Muscle layer of duodenum (tissue), 2 donors: ENCODE results near the gene DAB2.

ENCODE experiments used
- H3K27ac ChIP-seq: one replicate; pipeline ENCODE4 v1.7.0; 2013; ENCODE audit warnings: mild to moderate bottlenecking, low read length
- H3K27me3 ChIP-seq: one replicate; pipeline ENCODE4 v1.7.0; 2013; ENCODE audit warnings: low read depth, mild to moderate bottlenecking, control low read depth, low read length
- H3K36me3 ChIP-seq, 2 donors: one replicate each; pipeline ENCODE4 v1.7.0; 2013; ENCODE audit warnings: low read length in 2 of 2, control low read depth in 1 of 2, mild to moderate bottlenecking in 1 of 2; ENCODE audit not compliant: insufficient read depth in 2 of 2, control insufficient read depth in 1 of 2
- H3K4me1 ChIP-seq, 2 donors: one replicate each; pipeline ENCODE4 v1.7.0; 2013; ENCODE audit warnings: low read length in 2 of 2, mild to moderate bottlenecking in 2 of 2, control low read depth in 1 of 2, moderate library complexity in 1 of 2; ENCODE audit not compliant: insufficient read depth in 2 of 2, control insufficient read depth in 1 of 2
- H3K4me3 ChIP-seq, 2 donors: one replicate each; pipeline ENCODE4 v1.7.0; 2013; ENCODE audit warnings: low read length in 2 of 2, low read depth in 1 of 2, mild to moderate bottlenecking in 1 of 2
- H3K9me3 ChIP-seq, 2 donors: one replicate each; pipeline ENCODE4 v1.7.0; 2013; ENCODE audit warnings: low read length in 2 of 2, control low read depth in 1 of 2, mild to moderate bottlenecking in 1 of 2; ENCODE audit not compliant: control insufficient read depth in 1 of 2
- donor health status: healthy.

Gene DAB2

DNA sequence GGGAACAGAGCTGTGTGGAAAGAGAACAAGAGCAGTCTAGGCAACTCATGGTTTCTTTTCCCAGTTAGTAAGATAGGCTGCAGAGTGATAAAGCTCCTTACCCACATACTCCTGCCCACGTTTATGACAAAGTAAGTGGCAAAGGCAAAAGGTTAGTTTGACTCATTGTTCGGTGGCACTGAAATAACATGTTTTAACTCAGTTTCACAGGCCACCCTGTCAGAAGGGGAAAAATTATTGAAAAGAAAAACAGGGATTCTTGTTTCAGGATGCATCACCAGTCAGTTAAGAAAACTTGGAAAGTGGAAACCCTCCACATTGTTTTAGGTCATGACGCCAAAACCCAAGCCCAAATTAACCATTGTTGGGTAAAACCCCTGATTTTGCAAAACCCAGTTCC is 22.3 kb upstream of the DAB2 start:
- Histone ChIP-seq H3K9me3 (no peaks in the 10 kb centered on the region), H3K4me3 (no peak overlapping the region), H3K27me3 (no peaks in the 10 kb centered on the region), H3K36me3 (no peaks in the 10 kb centered on the region), H3K27ac (no peak overlapping the region), H3K4me1 (no peaks in the 10 kb centered on the region)

DNA sequence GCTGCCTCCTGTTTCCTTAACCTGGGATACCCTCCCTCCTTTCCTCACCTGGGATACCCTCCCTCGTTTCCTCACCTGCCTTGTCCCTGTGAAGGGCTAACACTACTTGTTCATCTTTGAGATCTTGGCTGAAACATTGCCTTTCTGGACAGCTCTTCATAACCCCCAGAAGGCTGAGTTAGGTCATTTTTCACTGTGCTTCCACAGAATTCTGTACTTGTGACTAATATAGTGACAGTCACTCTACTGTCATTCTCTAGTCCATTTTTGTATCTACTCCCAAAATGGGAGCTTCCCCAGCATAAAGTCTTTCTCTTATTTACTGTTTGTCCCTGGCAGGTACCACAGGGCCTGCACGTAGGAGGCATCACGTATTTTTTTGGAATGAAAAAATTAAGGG is 21.5 kb upstream of the DAB2 start:
- no peaks in the 10 kb centered on the region for H3K36me3 ChIP-seq
- no peak overlapping the region for H3K27ac ChIP-seq
- H3K4me1 ChIP-seq, result no peaks in the 10 kb centered on the region
- H3K9me3 ChIP-seq, result no peaks in the 10 kb centered on the region
- H3K27me3 ChIP-seq, result no peaks in the 10 kb centered on the region
- H3K4me3 ChIP-seq, result no peak overlapping the region

GRCh38 chr5:39443911-39444310 is 19.1 kb upstream of the DAB2 start:
- H3K9me3 ChIP-seq, result no peaks in the 10 kb centered on the region
- H3K27me3 ChIP-seq, result no peaks in the 10 kb centered on the region
- H3K4me3 ChIP-seq, result no peak overlapping the region
- H3K4me1 ChIP-seq, result no peaks in the 10 kb centered on the region
- no peaks in the 10 kb centered on the region for H3K36me3 ChIP-seq
- no peak overlapping the region for H3K27ac ChIP-seq

- Histone ChIP-seq H3K36me3 (no peaks in the 10 kb centered on the region), H3K4me1 (no peaks in the 10 kb centered on the region), H3K9me3 (no peaks in the 10 kb centered on the region), H3K27ac (no peak overlapping the region), H3K27me3 (no peaks in the 10 kb centered on the region), H3K4me3 (no peak overlapping the region)
Observed at GRCh38 chr5:39442991-39443390, 18.2 kb upstream of the DAB2 start.

GRCh38 chr5:39441838-39442237 is 17.1 kb upstream of the DAB2 start:
- Histone ChIP-seq H3K4me1 (no peaks in the 10 kb centered on the region), H3K4me3 (no peak overlapping the region), H3K27ac (no peak overlapping the region), H3K36me3 (no peaks in the 10 kb centered on the region), H3K9me3 (no peaks in the 10 kb centered on the region), H3K27me3 (no peaks in the 10 kb centered on the region)

- Histone ChIP-seq H3K4me3 (no peak overlapping the region), H3K27ac (peak overlapping the region; percentile 7), H3K27me3 (no peaks in the 10 kb centered on the region), H3K9me3 (no peaks in the 10 kb centered on the region), H3K36me3 (no peaks in the 10 kb centered on the region), H3K4me1 (no peaks in the 10 kb centered on the region)
Observed at GRCh38 chr5:39440958-39441624, 16.3 kb upstream of the DAB2 start.

- Histone ChIP-seq H3K9me3 (no peaks in the 10 kb centered on the region), H3K36me3 (no peaks in the 10 kb centered on the region), H3K4me3 (no peak overlapping the region), H3K27me3 (no peaks in the 10 kb centered on the region), H3K27ac (no peak overlapping the region), H3K4me1 (no peaks in the 10 kb centered on the region)
Observed at GRCh38 chr5:39440192-39440957, 15.6 kb upstream of the DAB2 start.

GRCh38 chr5:39439582-39440162 is 14.9 kb upstream of the DAB2 start:
- Histone ChIP-seq H3K4me3 (no peak overlapping the region), H3K4me1 (no peaks in the 10 kb centered on the region), H3K27me3 (no peaks in the 10 kb centered on the region), H3K9me3 (no peaks in the 10 kb centered on the region), H3K27ac (no peak overlapping the region), H3K36me3 (no peaks in the 10 kb centered on the region)

DNA sequence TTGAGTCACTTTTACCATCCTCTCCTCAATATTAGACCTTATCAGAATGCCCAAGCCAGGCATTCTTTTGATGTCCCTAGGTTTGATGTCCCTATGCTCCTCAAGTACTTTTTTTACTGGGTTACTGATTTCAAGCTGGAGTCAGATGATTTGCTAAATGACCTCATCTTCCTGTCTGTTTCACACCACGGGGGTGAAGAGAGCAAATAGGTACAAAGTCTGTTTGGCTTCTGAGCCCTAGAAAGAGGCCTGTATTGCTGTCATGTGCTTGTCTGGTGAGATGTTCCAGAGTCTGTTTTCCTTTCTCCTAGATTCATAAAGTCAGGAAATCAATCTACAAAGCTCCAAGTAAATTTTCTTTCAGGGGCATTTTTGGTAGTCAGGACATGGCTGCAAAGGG is 12.7 kb upstream of the DAB2 start:
- Histone ChIP-seq H3K4me3 (no peak overlapping the region), H3K27me3 (no peaks in the 10 kb centered on the region), H3K9me3 (no peaks in the 10 kb centered on the region), H3K27ac (no peak overlapping the region), H3K36me3 (no peaks in the 10 kb centered on the region), H3K4me1 (no peaks in the 10 kb centered on the region)

- no peak overlapping the region for H3K4me3 ChIP-seq
- H3K36me3 ChIP-seq, result no peaks in the 10 kb centered on the region
- H3K9me3 ChIP-seq, result no peaks in the 10 kb centered on the region
- no peak overlapping the region for H3K27ac ChIP-seq
- H3K4me1 ChIP-seq, result no peaks in the 10 kb centered on the region
- H3K27me3 ChIP-seq, result no peaks in the 10 kb centered on the region
Observed at GRCh38 chr5:39433848-39434247, 9.1 kb upstream of the DAB2 start.

DNA sequence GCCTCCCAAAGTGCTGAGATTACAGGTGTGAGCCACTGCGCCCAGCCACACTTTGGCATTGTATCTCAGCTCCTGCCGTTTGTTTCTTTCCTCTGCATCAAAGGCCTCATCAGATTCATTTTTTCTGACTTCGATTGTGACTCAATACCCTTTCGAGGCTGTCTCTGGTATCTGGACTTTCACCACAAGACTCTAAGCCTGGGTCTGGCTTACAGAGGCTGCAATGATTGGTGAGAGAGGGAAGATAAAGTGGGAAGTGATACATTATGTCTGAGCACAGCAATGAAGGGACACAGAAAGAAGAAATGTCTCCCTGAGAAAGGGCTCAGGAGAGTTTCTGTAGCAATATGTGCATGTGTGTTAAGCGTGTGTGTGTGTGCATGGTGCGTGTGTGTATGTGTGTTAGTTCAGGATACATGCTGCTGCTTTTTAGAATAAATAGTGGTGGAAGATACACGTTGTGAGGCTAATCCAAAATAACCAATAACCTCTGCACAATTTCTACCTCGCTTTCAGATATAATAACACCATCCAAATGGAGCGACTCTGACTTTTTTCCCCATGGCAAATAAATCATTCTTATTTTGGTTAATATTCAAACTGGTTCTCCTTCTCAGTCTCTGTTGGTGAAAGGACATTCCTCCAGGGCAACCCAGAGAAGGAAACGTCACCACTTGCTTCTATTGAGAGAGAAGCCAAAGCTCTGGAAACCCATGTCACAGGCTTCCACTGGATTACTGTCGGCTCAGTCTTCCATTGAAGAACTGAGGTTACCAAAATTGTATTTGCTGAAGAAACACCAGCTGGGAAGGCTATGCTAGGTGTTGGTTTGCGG is 8.1 kb upstream of the DAB2 start:
- H3K4me1 ChIP-seq, result no peaks in the 10 kb centered on the region
- no peak overlapping the region for H3K4me3 ChIP-seq
- H3K27me3 ChIP-seq, result no peaks in the 10 kb centered on the region
- H3K36me3 ChIP-seq, result no peaks in the 10 kb centered on the region
- no peaks in the 10 kb centered on the region for H3K9me3 ChIP-seq
- no peak overlapping the region for H3K27ac ChIP-seq
